IMR-90 (cell line): ENCODE results near the gene DCDC2B. TPM values are rescaled to one million over a fixed set of nuclear protein-coding genes. Genes with fewer than 3 reads are reported as not detected.

Experiments used
- ATAC-seq: fragments of 200-7000 bp; cut with Tn5 transposase; 2 replicates; pipeline ENCODE4 v1.9.1; 2020; ENCODE audit warnings: low read depth, mild to moderate bottlenecking, moderate library complexity
- BruUV-seq: library from RNA; stranded (reverse); fragments of 400-500 nt; replicated peaks from 2 replicates; lab custom pipeline; 2021; lab: Mats Ljungman, UMichigan
- CTCF ChIA-PET: fragments of 300-600 bp; formaldehyde crosslinking; extraction: SDS; loops from one replicate; lab custom pipeline; 2021; ENCODE audit warnings: antibody characterized with exemption; lab: Yijun Ruan, JAX
- POLR2A ChIA-PET: fragments of 300-600 bp; sonication (Branson Sonifier 250); formaldehyde crosslinking; loops from one replicate; lab custom pipeline; 2022; ENCODE audit warnings: antibody characterized with exemption; ENCODE audit not compliant: unreplicated experiment; lab: Charles Lee
- DNase-seq: peaks from one replicate; pipeline ENCODE4 v3.0.0; 2013
- H2AFZ ChIP-seq: replicated peaks from 2 replicates; pipeline ENCODE3; 2013; ENCODE audit warnings: low read length, mild to moderate bottlenecking; ENCODE audit not compliant: poor library complexity
- H2AK5ac ChIP-seq: 2 replicates; pipeline ENCODE4 v1.6.1; 2013; ENCODE audit warnings: low read depth, low read length, inconsistent platforms
- H2AK9ac ChIP-seq: replicated peaks from 2 replicates; pipeline ENCODE3; 2013; ENCODE audit warnings: mild to moderate bottlenecking, low read depth, low read length, moderate library complexity; ENCODE audit not compliant: poor library complexity
- H2BK120ac ChIP-seq: 2 replicates; pipeline ENCODE4 v1.6.1; 2013; ENCODE audit warnings: low read depth, low read length, inconsistent platforms
- H2BK15ac ChIP-seq: 3 replicates; pipeline ENCODE4 v1.6.1; 2013; ENCODE audit warnings: low read depth, low read length, inconsistent platforms
- H2BK20ac ChIP-seq: 2 replicates; pipeline ENCODE4 v1.6.1; 2013; ENCODE audit warnings: low read depth, mild to moderate bottlenecking, inconsistent platforms, low read length, moderate library complexity
- H2BK5ac ChIP-seq: 2 replicates; pipeline ENCODE4 v1.6.1; 2013; ENCODE audit warnings: mild to moderate bottlenecking, low read depth, low read length, inconsistent platforms; ENCODE audit not compliant: poor library complexity, severe bottlenecking
- H3K14ac ChIP-seq: replicated peaks from 2 replicates; pipeline ENCODE4 v1.6.1; 2013; ENCODE audit warnings: low read depth, low read length, inconsistent platforms
- H3K18ac ChIP-seq: 2 replicates; pipeline ENCODE4 v1.6.1; 2013; ENCODE audit warnings: low read depth, low read length, control low read depth
- H3K23ac ChIP-seq: 2 replicates; pipeline ENCODE4 v1.6.1; 2013; ENCODE audit warnings: low read depth, low read length, inconsistent platforms
- H3K27ac ChIP-seq: 2 replicates; pipeline ENCODE4 v1.5.1; 2013; ENCODE audit warnings: mild to moderate bottlenecking, control low read depth, low read length; ENCODE audit not compliant: insufficient read depth
- H3K27me3 ChIP-seq: 2 replicates; pipeline ENCODE4 v1.6.1; 2013; ENCODE audit warnings: low read length; ENCODE audit not compliant: control insufficient read depth, insufficient read depth
- H3K36me3 ChIP-seq: 2 replicates; pipeline ENCODE4 v1.6.1; 2013; ENCODE audit warnings: low read length, mixed read lengths; ENCODE audit not compliant: control insufficient read depth, insufficient read depth
- H3K4ac ChIP-seq: 2 replicates; pipeline ENCODE4 v1.6.1; 2013; ENCODE audit warnings: low read depth, low read length, inconsistent platforms
- H3K4me1 ChIP-seq: 2 replicates; pipeline ENCODE4 v1.6.1; 2013; ENCODE audit warnings: low read length, mixed read lengths; ENCODE audit not compliant: control insufficient read depth, insufficient read depth
- H3K4me2 ChIP-seq: 2 replicates; pipeline ENCODE4 v1.6.1; 2013; ENCODE audit warnings: low read depth, mild to moderate bottlenecking, control low read depth, low read length, moderate library complexity
- H3K4me3 ChIP-seq: 2 replicates; pipeline ENCODE4 v1.5.1; 2013; ENCODE audit warnings: low read depth, mild to moderate bottlenecking, control low read depth, low read length, moderate library complexity; ENCODE audit not compliant: insufficient read depth
- H3K56ac ChIP-seq: 2 replicates; pipeline ENCODE4 v1.6.1; 2013; ENCODE audit warnings: low read length, inconsistent platforms; ENCODE audit not compliant: insufficient read depth; ENCODE audit errors: extremely low read depth
- H3K79me1 ChIP-seq, 2 experiments: 2 replicates each; pipeline ENCODE4 v1.6.1; 2013; ENCODE audit warnings: low read length in 2 of 2, inconsistent platforms in 1 of 2, low read depth in 1 of 2
- H3K9ac ChIP-seq: 2 replicates; pipeline ENCODE4 v1.6.1; 2013; ENCODE audit warnings: low read depth, low read length, control low read depth
- H3K9me1 ChIP-seq: 2 replicates; pipeline ENCODE4 v1.6.1; 2013; ENCODE audit warnings: low read length, inconsistent platforms; ENCODE audit not compliant: insufficient read depth
- H3K9me3 ChIP-seq: 2 replicates; pipeline ENCODE4 v1.6.1; 2013; ENCODE audit warnings: low read length; ENCODE audit not compliant: control insufficient read depth, insufficient read depth
- H4K20me1 ChIP-seq: 2 replicates; pipeline ENCODE4 v1.6.1; 2013; ENCODE audit warnings: low read length, inconsistent platforms; ENCODE audit not compliant: insufficient read depth
- H4K5ac ChIP-seq: 2 replicates; pipeline ENCODE4 v1.6.1; 2013; ENCODE audit warnings: mild to moderate bottlenecking, low read depth, low read length, control low read depth
- H4K8ac ChIP-seq, 2 experiments: 2 replicates each; pipeline ENCODE4 v1.6.1; 2013; ENCODE audit warnings: low read depth in 2 of 2, low read length in 2 of 2, control low read depth in 1 of 2, inconsistent platforms in 1 of 2
- H4K91ac ChIP-seq: 2 replicates; pipeline ENCODE4 v1.6.1; 2013; ENCODE audit warnings: low read depth, low read length, inconsistent platforms; ENCODE audit not compliant: insufficient read depth
- BHLHE40 ChIP-seq: fragments of 150-350 bp; IDR thresholded peaks from 2 replicates; pipeline ENCODE4 v1.6.1; 2016; ENCODE audit warnings: mild to moderate bottlenecking, low read depth, low read length
- CEBPB ChIP-seq: IDR thresholded peaks from 2 replicates; pipeline ENCODE4 v1.6.1; 2012; ENCODE audit warnings: low read depth, low read length, improper control_type of control experiment
- CHD1 ChIP-seq: IDR thresholded peaks from 2 replicates; pipeline ENCODE4 v1.6.1; 2012; ENCODE audit warnings: low read depth, low read length, improper control_type of control experiment
- MAFK ChIP-seq: IDR thresholded peaks from 2 replicates; pipeline ENCODE4 v1.6.1; 2012; ENCODE audit warnings: low read depth, low read length, improper control_type of control experiment
- MAZ ChIP-seq: IDR thresholded peaks from 2 replicates; pipeline ENCODE4 v1.6.1; 2012; ENCODE audit warnings: low read depth, mild to moderate bottlenecking, low read length, improper control_type of control experiment, moderate library complexity, borderline replicate concordance
- MXI1 ChIP-seq: IDR thresholded peaks from 2 replicates; pipeline ENCODE4 v1.6.1; 2012; ENCODE audit warnings: low read depth, mild to moderate bottlenecking, low read length, moderate library complexity, borderline replicate concordance
- RAD21 ChIP-seq: IDR thresholded peaks from 2 replicates; pipeline ENCODE4 v1.6.1; 2012; ENCODE audit warnings: low read length, improper control_type of control experiment
- RCOR1 ChIP-seq: IDR thresholded peaks from 2 replicates; pipeline ENCODE4 v1.6.1; 2012; ENCODE audit warnings: mild to moderate bottlenecking, low read length, improper control_type of control experiment; ENCODE audit not compliant: insufficient replicate concordance
- RFX5 ChIP-seq: IDR thresholded peaks from 2 replicates; pipeline ENCODE4 v1.8.0; 2012; ENCODE audit warnings: low read depth, mild to moderate bottlenecking, low read length, moderate library complexity
- SMC3 ChIP-seq: fragments of 150-350 bp; IDR thresholded peaks from 2 replicates; pipeline ENCODE4 v1.6.1; 2016; ENCODE audit warnings: low read depth, mild to moderate bottlenecking, antibody characterized with exemption, low read length, moderate library complexity
- WGBS, 2 experiments: methylation state at CpG; one replicate each; pipeline versions ENCODE4 v1.1.5 to v1.1.7; 2013; ENCODE audit warnings: missing lambda C conversion rate in 2 of 2; ENCODE audit not compliant: insufficient read length in 1 of 2; ENCODE audit errors: extremely low coverage in 2 of 2; 5-methylcytosine and 5-hydroxymethylcytosine counted together
- dilution Hi-C: fragments of 300-500 bp; cut with HindIII; formaldehyde crosslinking; loops from one replicate; pipeline ENCODE4 v1.14.3; 2018; ENCODE audit warnings: low sequenced_read_pairs; ENCODE audit not compliant: unreplicated experiment
- in situ Hi-C: fragments of 300-500 bp; cut with MboI; formaldehyde crosslinking; loops from 3 replicates; pipeline ENCODE4 v1.14.3; 2019; ENCODE audit warnings: low sequenced_read_pairs, inconsistent platforms, mixed read lengths
- intact Hi-C: fragments of 100-400 bp; cut with micrococcal nuclease; formaldehyde crosslinking; loops from 2 replicates; pipeline ENCODE4 v1.10.0; 2022
- polyA plus RNA-seq, 3 experiments: library from polyadenylated mRNA; depleted of rRNA; stranded (reverse); fragments of >200 nt; gene quantifications; 2 replicates each; pipeline ENCODE4 v1.2.3, GENCODE V29; 2012; ENCODE audit warnings: low replicate concordance in 1 of 3
- total RNA-seq: library from RNA; depleted of rRNA; stranded (reverse); fragments of >200 nt; gene quantifications from 2 replicates; pipeline ENCODE4 v1.2.3, GENCODE V29; 2012
- TF ChIP-seq, protein P1 (sequence below): conservative IDR thresholded peaks from 2 replicates; pipeline ENCODE4 v1.5.1; 2012; ENCODE audit warnings: mild to moderate bottlenecking, low read depth, low read length, improper control_type of control experiment
- TF ChIP-seq, protein P2 (sequence below): fragments of 150-350 bp; IDR thresholded peaks from 2 replicates; pipeline ENCODE4 v1.6.1; 2017; ENCODE audit warnings: mild to moderate bottlenecking, antibody characterized with exemption, low read length, low read depth

Gene DCDC2B
- total and polyA plus RNA-seq, 2 of the 4 experiments (the other 2 are of a cell fraction) = not detected

DNA sequence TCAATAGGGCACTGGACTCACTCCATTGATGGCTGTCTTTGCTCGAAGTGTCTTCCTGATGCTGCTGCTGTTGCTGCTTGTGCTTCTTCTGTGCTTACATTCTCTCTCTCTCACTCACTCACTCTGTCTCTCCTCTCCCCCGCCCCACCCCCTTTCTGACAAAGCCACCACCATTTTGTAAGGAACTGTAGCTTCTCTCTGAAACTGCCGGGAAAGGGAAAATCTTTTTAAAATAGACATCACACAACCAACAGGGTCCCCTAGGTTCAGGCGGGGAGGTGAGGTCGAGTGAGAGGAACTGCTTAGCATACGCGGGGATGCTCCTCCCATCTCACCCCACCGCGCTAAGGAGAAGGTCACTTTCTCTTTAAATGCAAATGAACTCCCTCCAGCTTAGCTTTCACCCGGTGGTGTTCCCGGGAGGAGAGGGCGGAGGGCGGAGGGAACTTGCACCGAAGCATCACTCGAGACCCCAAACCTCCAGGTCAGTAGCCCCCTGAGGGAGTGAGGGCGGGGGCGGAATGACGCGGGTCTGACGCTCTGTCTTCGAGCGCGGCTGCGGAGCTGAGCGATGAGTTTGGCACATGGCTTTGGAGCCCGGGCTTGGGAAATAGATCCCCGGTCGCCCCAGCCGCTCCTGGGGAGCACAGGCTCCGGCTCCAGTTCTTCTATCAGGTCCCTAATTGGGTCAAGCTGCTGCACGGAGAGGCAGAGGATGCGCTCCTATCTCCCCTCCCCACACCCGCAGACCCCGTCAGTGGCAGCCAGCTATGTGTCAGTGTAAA lies 8.5 kb upstream of the DCDC2B start, which contains the start of gene CCDC28B:
Gene CCDC28B (plus strand): TSS at position 370 of the 785 bp plus-strand sequence. CDS start 1,341 bp downstream, outside the sequence.
- peak within 1 kb of the TSS; percentile 71 for H3K23ac ChIP-seq
- ATAC-seq = peak; percentile 59
- peak within 1 kb of the TSS; percentile 48 for H3K18ac ChIP-seq
- CTCF ChIA-PET = interaction anchor here (0.6 to 1.1 kb wide), 3 partner anchors 16 to 92 kb away, joined by 3 to 4 read pairs (median 3); no protein-coding TSS in a partner anchor
- peak within 1 kb of the TSS; percentile 88 for H3K4ac ChIP-seq
- POLR2A ChIA-PET = interaction anchor here (0.6 kb wide), 3 partner anchors 103 to 798 kb away, joined by 3 to 11 read pairs (median 3); no protein-coding TSS in a partner anchor
- H2AK9ac ChIP-seq = peak within 1 kb of the TSS; percentile 92
- peaks cover 33% of the 10 kb centered on the region for H3K4me1 ChIP-seq
- in situ Hi-C loops = no loop called here
- intact Hi-C loops = no loop called here
- BruUV-seq = no TSS peak
- H2BK5ac ChIP-seq = peak within 1 kb of the TSS; percentile 80
- 3% methylated on average over 11 of the region's 34 CpGs; no CpG with 5 or more reads in 1 of the 2 experiments for WGBS, 2 experiments
- H4K20me1 ChIP-seq = 0 out of 2 replicates have a peak, but pooled peaks cover 3% of the 10 kb centered on the region
- peaks cover 30% of the 10 kb centered on the region for H3K36me3 ChIP-seq
- H2AFZ ChIP-seq = peak within 1 kb of the TSS; percentile 94
- no peaks in the 10 kb centered on the region for H3K27me3 ChIP-seq
- H3K56ac ChIP-seq = peak within 1 kb of the TSS; percentile 91
- peak within 1 kb of the TSS; percentile 60 to 88 for H4K8ac ChIP-seq
- peak within 1 kb of the TSS; percentile 63 for H3K4me3 ChIP-seq
- H4K91ac ChIP-seq = peak within 1 kb of the TSS; percentile 84
- peak within 1 kb of the TSS; percentile 65 for H4K5ac ChIP-seq
- peak within 1 kb of the TSS; percentile 81 for H2BK120ac ChIP-seq
- no peaks in the 10 kb centered on the region for H3K9me3 ChIP-seq
- peak; percentile 81 for DNase-seq
- peak within 1 kb of the TSS; percentile 72 for H3K9ac ChIP-seq
- peak within 1 kb of the TSS; percentile 51 for H2BK20ac ChIP-seq
- peaks cover 0 to 49% of the 10 kb centered on the region in 2 experiments; a peak in 2 of 4 replicates for H3K79me1 ChIP-seq
- peak within 1 kb of the TSS; percentile 78 for H3K27ac ChIP-seq
- peak within 1 kb of the TSS; percentile 60 for H3K4me2 ChIP-seq
- H3K14ac ChIP-seq = peak within 1 kb of the TSS; percentile 75
- peak within 1 kb of the TSS; percentile 78 for H2AK5ac ChIP-seq
- H2BK15ac ChIP-seq = peak within 1 kb of the TSS; percentile 92; the same call in 2 of the 3 replicates
- H3K9me1 ChIP-seq = peaks cover 16% of the 10 kb centered on the region; the same call in 1 of the 2 replicates
- dilution Hi-C loops = no loop called here
- TF ChIP-seq RAD21 (peak; percentile 5; the same call in 1 of the 2 replicates), SMC3 (no peak), MAZ (peak; percentile 76), RCOR1 (no peak), RFX5 (no peak), MXI1 (peak; percentile 76; the same call in 1 of the 2 replicates), BHLHE40 (no peak), MAFK (no peak), CHD1 (0 out of 2 replicates have a peak, but pooled peaks have one; percentile 51), CEBPB (peak; percentile 55)
- TF ChIP-seq, protein P1, sequence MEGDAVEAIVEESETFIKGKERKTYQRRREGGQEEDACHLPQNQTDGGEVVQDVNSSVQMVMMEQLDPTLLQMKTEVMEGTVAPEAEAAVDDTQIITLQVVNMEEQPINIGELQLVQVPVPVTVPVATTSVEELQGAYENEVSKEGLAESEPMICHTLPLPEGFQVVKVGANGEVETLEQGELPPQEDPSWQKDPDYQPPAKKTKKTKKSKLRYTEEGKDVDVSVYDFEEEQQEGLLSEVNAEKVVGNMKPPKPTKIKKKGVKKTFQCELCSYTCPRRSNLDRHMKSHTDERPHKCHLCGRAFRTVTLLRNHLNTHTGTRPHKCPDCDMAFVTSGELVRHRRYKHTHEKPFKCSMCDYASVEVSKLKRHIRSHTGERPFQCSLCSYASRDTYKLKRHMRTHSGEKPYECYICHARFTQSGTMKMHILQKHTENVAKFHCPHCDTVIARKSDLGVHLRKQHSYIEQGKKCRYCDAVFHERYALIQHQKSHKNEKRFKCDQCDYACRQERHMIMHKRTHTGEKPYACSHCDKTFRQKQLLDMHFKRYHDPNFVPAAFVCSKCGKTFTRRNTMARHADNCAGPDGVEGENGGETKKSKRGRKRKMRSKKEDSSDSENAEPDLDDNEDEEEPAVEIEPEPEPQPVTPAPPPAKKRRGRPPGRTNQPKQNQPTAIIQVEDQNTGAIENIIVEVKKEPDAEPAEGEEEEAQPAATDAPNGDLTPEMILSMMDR = no peak
- TF ChIP-seq, protein P2, sequence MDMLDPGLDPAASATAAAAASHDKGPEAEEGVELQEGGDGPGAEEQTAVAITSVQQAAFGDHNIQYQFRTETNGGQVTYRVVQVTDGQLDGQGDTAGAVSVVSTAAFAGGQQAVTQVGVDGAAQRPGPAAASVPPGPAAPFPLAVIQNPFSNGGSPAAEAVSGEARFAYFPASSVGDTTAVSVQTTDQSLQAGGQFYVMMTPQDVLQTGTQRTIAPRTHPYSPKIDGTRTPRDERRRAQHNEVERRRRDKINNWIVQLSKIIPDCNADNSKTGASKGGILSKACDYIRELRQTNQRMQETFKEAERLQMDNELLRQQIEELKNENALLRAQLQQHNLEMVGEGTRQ = no peak
